HepG2 (cell line): ENCODE data around the gene SAC3D1. TPM values are rescaled to one million over a fixed set of nuclear protein-coding genes. Genes with fewer than 3 reads are reported as not detected.
"Not testable (repeated sequence)": the region's sequence is repeated elsewhere in the genome, so short reads cannot be mapped to it uniquely, and the experiment has no call there.

Experiments
- ATAC-seq: fragments of 200-7000 bp; cut with Tn5 transposase; 3 replicates; pipeline ENCODE4 v1.9.1; 2020; ENCODE audit warnings: mild to moderate bottlenecking, moderate library complexity
- BruUV-seq: library from RNA; stranded (reverse); fragments of 400-500 nt; replicated peaks from 2 replicates; lab custom pipeline; 2021; lab: Mats Ljungman, UMichigan
- CTCF ChIA-PET: fragments of 300-600 bp; formaldehyde crosslinking; extraction: SDS; loops from one replicate; lab custom pipeline; 2021; ENCODE audit warnings: low total read pairs, inconsistent platforms, low intra/inter-chr PET ratio; lab: Yijun Ruan, JAX
- POLR2A ChIA-PET: fragments of 350-600 bp; sonication (Branson Sonifier 250); formaldehyde crosslinking; loops from one replicate; lab custom pipeline; 2020; ENCODE audit warnings: antibody characterized with exemption, inconsistent platforms; lab: Yijun Ruan, JAX
- DNase-seq: peaks from one replicate; pipeline ENCODE4 v3.0.0-alpha.2; 2015; ENCODE audit warnings: low spot score
- FAIRE-seq: peaks from 3 replicates; lab custom pipeline; 2011; peaks lifted over from hg19 to GRCh38; lab: Jason Lieb, UNC
- H2AFZ ChIP-seq: one replicate; pipeline ENCODE4 v1.6.1; 2011; ENCODE audit warnings: low read length, inconsistent platforms
- H3K27ac ChIP-seq: fragments of 300-600 bp; 3 replicates; pipeline ENCODE4 v1.8.0; 2011; ENCODE audit warnings: mixed run types, mild to moderate bottlenecking, mixed read lengths, low read length, inconsistent platforms; ENCODE audit not compliant: insufficient read depth; ENCODE audit errors: extremely low read length
- H3K27me3 ChIP-seq, 2 experiments: fragments of 200-600 bp in 1 of 2; 2 replicates in 1 of 2; 3 replicates in 1 of 2; pipeline versions ENCODE4 v1.6.0 to v1.8.0; 2011; ENCODE audit warnings: low read length in 2 of 2, mild to moderate bottlenecking in 2 of 2, moderate library complexity in 2 of 2, inconsistent platforms in 1 of 2; ENCODE audit not compliant: insufficient read depth in 2 of 2, control insufficient read depth in 1 of 2
- H3K36me3 ChIP-seq, 2 experiments: fragments of 200-600 bp in 1 of 2; replicated peaks in 1 of 2; 2 replicates in 1 of 2; 3 replicates in 1 of 2; pipeline versions ENCODE4 v1.5.1 to v1.8.0; 2011; ENCODE audit warnings: low read length in 2 of 2, inconsistent platforms in 1 of 2; ENCODE audit not compliant: insufficient read depth in 2 of 2, control insufficient read depth in 1 of 2
- H3K4me1 ChIP-seq: 2 replicates; pipeline ENCODE4 v1.5.1; 2012; ENCODE audit warnings: low read length, inconsistent platforms; ENCODE audit not compliant: insufficient read depth
- H3K4me2 ChIP-seq: 2 replicates; pipeline ENCODE4 v1.6.0; 2011; ENCODE audit warnings: low read depth, low read length, inconsistent platforms
- H3K4me3 ChIP-seq, 3 experiments: fragments of 200-600 bp in 1 of 3; sonication (generic), shearing (Covaris generic) in 1 of 3; replicated peaks in 1 of 3; 2 replicates each; pipeline ENCODE4 v1.5.1; 2011 to 2016; ENCODE audit warnings: low read length in 3 of 3, inconsistent platforms in 2 of 3, low read depth in 2 of 3, mild to moderate bottlenecking in 2 of 3, control low read depth in 1 of 3, mixed read lengths in 1 of 3; ENCODE audit not compliant: insufficient read depth in 1 of 3
- H3K79me2 ChIP-seq: one replicate; pipeline ENCODE4 v1.6.1; 2011; ENCODE audit warnings: low read length, inconsistent platforms; ENCODE audit not compliant: insufficient read depth
- H3K9ac ChIP-seq: 2 replicates; pipeline ENCODE4 v1.6.0; 2011; ENCODE audit warnings: mild to moderate bottlenecking, low read depth, low read length, inconsistent platforms; ENCODE audit not compliant: insufficient read depth
- H3K9me3 ChIP-seq: 2 replicates; pipeline ENCODE4 v1.5.1; 2012; ENCODE audit warnings: mild to moderate bottlenecking, low read length
- H4K20me1 ChIP-seq: 2 replicates; pipeline ENCODE4 v1.6.0; 2011; ENCODE audit warnings: inconsistent platforms, mild to moderate bottlenecking, low read length, moderate library complexity; ENCODE audit not compliant: insufficient read depth
- EZH2 ChIP-seq: conservative IDR thresholded peaks from 2 replicates; pipeline ENCODE4 v1.6.1; 2012; ENCODE audit warnings: mild to moderate bottlenecking, low read depth, low read length, moderate library complexity
- FOXK1 ChIP-seq: sonication (generic); formaldehyde crosslinking; IDR thresholded peaks from 2 replicates; pipeline ENCODE4 v1.4.0; 2020; ENCODE audit warnings: low read depth, missing genetic modification reagents, borderline replicate concordance
- HDAC2 ChIP-seq: sonication (generic); formaldehyde crosslinking; IDR thresholded peaks from 2 replicates; pipeline ENCODE4 v1.4.0; 2020; ENCODE audit warnings: missing genetic modification reagents
- KDM4B ChIP-seq: sonication (generic); formaldehyde crosslinking; IDR thresholded peaks from 2 replicates; pipeline ENCODE4 v1.4.0; 2020; ENCODE audit warnings: missing genetic modification reagents
- MEF2D ChIP-seq: sonication (generic); formaldehyde crosslinking; IDR thresholded peaks from 2 replicates; pipeline ENCODE4 v1.5.1; 2020; ENCODE audit warnings: mild to moderate bottlenecking, missing genetic modification reagents
- NR3C1 ChIP-seq: sonication (generic); formaldehyde crosslinking; IDR thresholded peaks from 2 replicates; pipeline ENCODE4 v1.4.0; 2020; ENCODE audit warnings: missing genetic modification reagents
- SALL1 ChIP-seq: sonication (generic); formaldehyde crosslinking; IDR thresholded peaks from 2 replicates; pipeline ENCODE4 v1.8.0; 2022; ENCODE audit warnings: mild to moderate bottlenecking, missing genetic modification reagents
- SMYD3 ChIP-seq: sonication (generic); formaldehyde crosslinking; IDR thresholded peaks from 2 replicates; pipeline ENCODE4 v1.8.1; 2023; ENCODE audit warnings: mild to moderate bottlenecking, missing genetic modification reagents
- SP5 ChIP-seq: IDR thresholded peaks from 2 replicates; pipeline ENCODE4 v1.6.1; 2016; ENCODE audit warnings: low read depth, borderline replicate concordance
- ZBTB7B ChIP-seq: sonication (generic); formaldehyde crosslinking; IDR thresholded peaks from 2 replicates; pipeline ENCODE4 v1.4.0; 2020; ENCODE audit warnings: missing genetic modification reagents
- ZIK1 ChIP-seq: sonication (generic); formaldehyde crosslinking; IDR thresholded peaks from 2 replicates; pipeline ENCODE4 v1.5.0; 2020; ENCODE audit warnings: mild to moderate bottlenecking, low read depth, missing genetic modification reagents, borderline replicate concordance
- ZMYM4 ChIP-seq: sonication (generic); formaldehyde crosslinking; IDR thresholded peaks from 2 replicates; pipeline ENCODE4 v1.8.1; 2023; ENCODE audit warnings: mild to moderate bottlenecking, missing genetic modification reagents
- ZNF30 ChIP-seq: sonication (generic); formaldehyde crosslinking; IDR thresholded peaks from 2 replicates; pipeline ENCODE4 v1.5.0; 2020; ENCODE audit warnings: mild to moderate bottlenecking, missing genetic modification reagents
- ZNF547 ChIP-seq: sonication (generic); formaldehyde crosslinking; IDR thresholded peaks from 2 replicates; pipeline ENCODE4 v1.5.1; 2020; ENCODE audit warnings: mild to moderate bottlenecking, missing genetic modification reagents
- ZNF605 ChIP-seq: sonication (generic); formaldehyde crosslinking; IDR thresholded peaks from 2 replicates; pipeline ENCODE4 v1.8.0; 2022; ENCODE audit warnings: mild to moderate bottlenecking, missing genetic modification reagents
- ZNF768 ChIP-seq: sonication (generic); formaldehyde crosslinking; IDR thresholded peaks from 2 replicates; pipeline ENCODE4 v1.4.0; 2020; ENCODE audit warnings: missing genetic modification reagents
- ZNF775 ChIP-seq: sonication (generic); formaldehyde crosslinking; IDR thresholded peaks from 2 replicates; pipeline ENCODE4 v1.4.0; 2020; ENCODE audit warnings: missing genetic modification reagents, mild to moderate bottlenecking, moderate library complexity, borderline replicate concordance
- WGBS: methylation state at CpG from one replicate; pipeline ENCODE4 v1.1.6; 2017; ENCODE audit warnings: low lambda C conversion rate; 5-methylcytosine and 5-hydroxymethylcytosine counted together
- in situ Hi-C: cut with HindIII; loops from 2 replicates; pipeline ENCODE4 v1.10.0; 2017; ENCODE audit warnings: low pct_unique_long_range_greater_than_20kb; ENCODE audit not compliant: extremely low pct_ligation_motif_present
- intact Hi-C: fragments of 100-400 bp; cut with micrococcal nuclease; formaldehyde crosslinking; loops from one replicate; pipeline ENCODE4 v1.10.0; 2022; ENCODE audit not compliant: unreplicated experiment
- polyA plus RNA-seq, 8 experiments: library from polyadenylated mRNA; depleted of rRNA in 3 of 8; stranded (reverse) in 7 of 8; unstranded in 1 of 8; fragments of >200 nt; fragmentation: Illumina TruSeq in 4 of 8; extraction: Trizol in 4 of 8; gene quantifications; 2 replicates each; pipeline versions ENCODE4 v1.2.1 to v1.2.3, GENCODE V29; 2011 to 2016; ENCODE audit warnings: low read depth in 4 of 8, missing spikeins in 1 of 8, mixed read lengths in 1 of 8; ENCODE audit not compliant: insufficient read depth in 1 of 8
- total RNA-seq, 5 experiments: library from RNA; depleted of rRNA; stranded (reverse); fragments of >200 nt; fragmentation: Illumina TruSeq; extraction: Trizol; gene quantifications; 2 replicates each; pipeline ENCODE4 v1.2.3, GENCODE V29; 2016; ENCODE audit warnings: low read depth in 1 of 5
- TF ChIP-seq, protein P1 (sequence below): sonication (generic); formaldehyde crosslinking; IDR thresholded peaks from 2 replicates; pipeline ENCODE4 v1.5.1; 2020; ENCODE audit warnings: missing genetic modification reagents, mild to moderate bottlenecking, borderline replicate concordance
- TF ChIP-seq, protein P2 (sequence below): sonication (generic); formaldehyde crosslinking; IDR thresholded peaks from 2 replicates; pipeline ENCODE4 v1.4.0; 2020; ENCODE audit warnings: mild to moderate bottlenecking, low read depth, missing genetic modification reagents
- TF ChIP-seq, protein P3 (sequence below): sonication (generic); formaldehyde crosslinking; IDR thresholded peaks from 2 replicates; pipeline ENCODE4 v1.5.0; 2020; ENCODE audit warnings: missing genetic modification reagents

Gene SAC3D1
- total and polyA plus RNA-seq, 2 of the 13 experiments (the other 11 are each of a cell fraction or from before 2014, with no cell fraction given) = 7.4 to 36.3 TPM

DNA sequence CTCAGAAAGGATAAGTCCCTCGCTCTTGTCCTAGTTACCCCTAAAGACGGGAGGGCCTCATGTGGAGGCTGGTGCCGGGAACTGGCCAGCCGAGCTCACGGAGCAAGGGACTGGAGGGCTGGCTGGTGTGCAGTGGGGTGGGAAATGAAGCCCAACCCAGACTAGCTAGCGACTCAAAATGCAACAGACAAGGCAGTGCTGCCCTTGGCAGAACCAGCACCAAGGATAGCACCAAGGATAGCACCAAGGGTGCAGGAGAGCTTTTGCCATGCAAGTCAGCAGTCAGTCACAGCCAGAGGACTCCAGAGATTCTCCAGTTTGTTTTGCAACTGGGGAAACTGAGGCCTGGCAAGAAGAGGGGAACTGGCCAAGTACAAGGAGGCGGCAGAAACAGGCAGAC, 37.7 kb upstream of the SAC3D1 start (continued):
- TF ChIP-seq ZMYM4 (CRISPR knock-in tag) = no peak
- TF ChIP-seq HDAC2 (CRISPR knock-in tag) = no peak
- TF ChIP-seq FOXK1 (CRISPR knock-in tag) = peak; percentile 32; the same call in 1 of the 2 replicates
- no peak for TF ChIP-seq ZIK1
- TF ChIP-seq, protein P1, sequence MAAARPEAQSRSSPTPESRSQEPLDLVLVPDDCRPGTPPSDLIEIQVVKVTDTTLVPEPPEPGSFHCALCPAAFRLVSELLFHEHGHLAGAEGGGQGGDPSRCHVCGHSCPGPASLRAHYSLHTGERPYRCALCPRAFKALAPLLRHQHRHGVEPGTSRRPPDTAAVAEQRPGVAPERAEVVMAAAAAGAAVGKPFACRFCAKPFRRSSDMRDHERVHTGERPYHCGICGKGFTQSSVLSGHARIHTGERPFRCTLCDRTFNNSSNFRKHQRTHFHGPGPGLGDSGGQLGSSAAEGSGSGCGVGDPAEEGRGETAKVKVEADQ = no peak
- no peak for TF ChIP-seq SP5 (CRISPR knock-in tag)
- no peak for TF ChIP-seq ZNF547 (CRISPR knock-in tag)
- TF ChIP-seq, protein P2, sequence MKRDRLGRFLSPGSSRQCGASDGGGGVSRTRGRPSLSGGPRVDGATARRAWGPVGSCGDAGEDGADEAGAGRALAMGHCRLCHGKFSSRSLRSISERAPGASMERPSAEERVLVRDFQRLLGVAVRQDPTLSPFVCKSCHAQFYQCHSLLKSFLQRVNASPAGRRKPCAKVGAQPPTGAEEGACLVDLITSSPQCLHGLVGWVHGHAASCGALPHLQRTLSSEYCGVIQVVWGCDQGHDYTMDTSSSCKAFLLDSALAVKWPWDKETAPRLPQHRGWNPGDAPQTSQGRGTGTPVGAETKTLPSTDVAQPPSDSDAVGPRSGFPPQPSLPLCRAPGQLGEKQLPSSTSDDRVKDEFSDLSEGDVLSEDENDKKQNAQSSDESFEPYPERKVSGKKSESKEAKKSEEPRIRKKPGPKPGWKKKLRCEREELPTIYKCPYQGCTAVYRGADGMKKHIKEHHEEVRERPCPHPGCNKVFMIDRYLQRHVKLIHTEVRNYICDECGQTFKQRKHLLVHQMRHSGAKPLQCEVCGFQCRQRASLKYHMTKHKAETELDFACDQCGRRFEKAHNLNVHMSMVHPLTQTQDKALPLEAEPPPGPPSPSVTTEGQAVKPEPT (CRISPR knock-in tag) = no peak
- no peak for TF ChIP-seq KDM4B (CRISPR knock-in tag)
- TF ChIP-seq EZH2 = no peak
- TF ChIP-seq NR3C1 = no peak
- TF ChIP-seq ZNF768 (CRISPR knock-in tag) = peak; percentile 43; the same call in 1 of the 2 replicates
- no peak for TF ChIP-seq ZNF30
- TF ChIP-seq ZBTB7B (CRISPR knock-in tag) = no peak
- TF ChIP-seq ZNF605 (CRISPR knock-in tag) = no peak
- TF ChIP-seq, protein P3, sequence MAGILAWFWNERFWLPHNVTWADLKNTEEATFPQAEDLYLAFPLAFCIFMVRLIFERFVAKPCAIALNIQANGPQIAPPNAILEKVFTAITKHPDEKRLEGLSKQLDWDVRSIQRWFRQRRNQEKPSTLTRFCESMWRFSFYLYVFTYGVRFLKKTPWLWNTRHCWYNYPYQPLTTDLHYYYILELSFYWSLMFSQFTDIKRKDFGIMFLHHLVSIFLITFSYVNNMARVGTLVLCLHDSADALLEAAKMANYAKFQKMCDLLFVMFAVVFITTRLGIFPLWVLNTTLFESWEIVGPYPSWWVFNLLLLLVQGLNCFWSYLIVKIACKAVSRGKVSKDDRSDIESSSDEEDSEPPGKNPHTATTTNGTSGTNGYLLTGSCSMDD (CRISPR knock-in tag) = no peak
- TF ChIP-seq ZNF775 = no peak
- no peak for TF ChIP-seq MEF2D (CRISPR knock-in tag)
- 0 out of 2 replicates have a peak, but pooled peaks have one; percentile 38 for TF ChIP-seq SALL1 (CRISPR knock-in tag)
- no peak for TF ChIP-seq SMYD3 (CRISPR knock-in tag)

DNA sequence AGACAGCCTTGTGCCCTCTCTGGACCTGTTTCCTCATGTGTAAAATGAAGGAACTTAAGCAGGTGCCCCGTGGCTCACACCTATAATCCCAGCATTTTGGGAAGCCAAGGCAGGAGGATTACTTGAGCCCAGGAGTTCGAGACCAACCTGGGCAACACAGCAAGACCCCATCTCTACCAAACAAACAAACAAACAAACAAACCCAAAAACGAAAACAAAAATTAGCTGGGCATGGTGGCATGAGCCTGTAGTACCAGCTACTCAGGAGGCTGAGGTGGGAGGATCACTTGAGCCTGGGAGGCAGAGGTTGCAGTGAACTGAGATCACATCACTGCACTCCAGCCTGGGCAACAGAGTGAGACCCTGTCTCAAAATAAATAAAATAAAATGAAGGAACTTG, 37.0 kb upstream of the SAC3D1 start:
- H2AFZ ChIP-seq, H3K4me2 ChIP-seq, CTCF ChIA-PET, DNase-seq, H3K4me3 ChIP-seq, intact Hi-C loops, H3K27me3 ChIP-seq, H3K9ac ChIP-seq, H3K27ac ChIP-seq, H3K79me2 ChIP-seq, H3K9me3 ChIP-seq, FAIRE-seq, H3K36me3 ChIP-seq, BruUV-seq, in situ Hi-C loops, H4K20me1 ChIP-seq, ATAC-seq: not testable (repeated sequence)
- POLR2A ChIA-PET = interaction anchor here (0.6 to 2.3 kb wide), 2 partner anchors 11 to 161 kb away, joined by 3 to 5 read pairs; partner anchors contain the start of gene ARL2
- 4% methylated on average over 3 of the region's 3 CpGs for WGBS
- peaks cover 68% of the 10 kb centered on the region for H3K4me1 ChIP-seq
